ENCODE data around the gene ARHGEF10L.

Gene ARHGEF10L

GRCh38 chr1:17636612-17637011 lies 97.1 kb downstream of the ARHGEF10L start:
- FAIRE-seq: no peak

DNA sequence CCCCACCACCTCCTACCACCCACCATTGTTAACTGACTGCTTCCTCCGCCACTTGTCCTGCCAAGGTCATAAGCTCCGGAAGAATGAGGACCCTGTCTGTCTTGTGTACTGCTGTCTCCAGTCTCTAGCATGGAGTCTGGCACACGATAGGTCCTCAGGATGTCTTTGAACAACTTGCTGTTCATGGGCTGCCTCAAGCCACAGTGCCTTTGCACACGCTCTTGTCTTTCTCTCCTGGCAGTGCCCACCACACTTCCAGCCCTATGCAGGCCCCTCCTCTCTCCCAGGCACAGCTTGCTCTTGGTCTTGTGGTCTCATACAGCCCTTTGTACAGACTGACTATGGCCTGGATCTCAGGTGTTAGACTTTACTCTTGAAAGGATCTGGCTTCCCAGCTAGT lies 97.6 kb downstream of the ARHGEF10L start:
- FAIRE-seq: no peak

GRCh38 chr1:17639703-17640340 lies 100.3 kb downstream of the ARHGEF10L start:
- no peak for FAIRE-seq

GRCh38 chr1:17640393-17640792 lies 100.9 kb downstream of the ARHGEF10L start:
- no peak for FAIRE-seq

DNA sequence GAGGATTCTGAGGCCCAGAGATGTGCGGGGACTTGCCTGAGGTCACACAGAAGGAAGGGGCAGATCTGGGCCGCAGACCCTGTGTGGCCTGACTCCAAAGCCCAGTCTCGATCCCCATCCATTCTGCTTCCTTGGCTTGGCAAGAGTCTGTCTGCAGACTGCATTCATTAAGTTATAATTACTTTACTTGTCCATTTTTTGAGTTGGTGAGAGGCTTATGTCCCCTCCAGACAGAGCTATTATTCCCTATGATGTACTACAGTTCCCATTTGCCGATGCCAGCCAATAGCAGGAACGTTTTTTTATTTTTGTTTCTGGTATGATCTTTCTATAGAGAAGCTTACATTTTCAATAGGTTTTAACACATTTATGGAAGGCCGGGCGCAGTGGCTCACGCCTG lies 101.5 kb downstream of the ARHGEF10L start:
- no peak for FAIRE-seq

DNA sequence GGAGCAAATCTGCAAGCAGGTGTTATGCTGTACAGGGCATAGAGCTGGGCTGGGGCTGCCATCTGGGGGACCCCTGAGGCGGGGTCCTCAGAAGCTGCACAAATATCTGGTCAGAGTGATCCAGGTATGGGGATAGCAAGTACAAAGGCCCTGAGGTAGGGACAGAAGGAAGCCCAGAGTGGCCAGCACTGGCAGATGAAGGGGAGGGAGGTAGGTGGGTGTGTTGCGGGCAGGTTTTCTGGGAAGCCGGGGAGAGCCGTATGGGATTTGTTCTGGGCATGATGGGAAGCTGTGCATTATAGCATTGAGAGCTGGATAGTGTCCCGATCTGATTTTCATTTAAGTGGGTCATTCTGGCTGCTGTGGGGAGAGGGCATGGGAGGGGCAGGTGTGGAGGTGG lies 102.7 kb downstream of the ARHGEF10L start:
- FAIRE-seq: no peak

DNA sequence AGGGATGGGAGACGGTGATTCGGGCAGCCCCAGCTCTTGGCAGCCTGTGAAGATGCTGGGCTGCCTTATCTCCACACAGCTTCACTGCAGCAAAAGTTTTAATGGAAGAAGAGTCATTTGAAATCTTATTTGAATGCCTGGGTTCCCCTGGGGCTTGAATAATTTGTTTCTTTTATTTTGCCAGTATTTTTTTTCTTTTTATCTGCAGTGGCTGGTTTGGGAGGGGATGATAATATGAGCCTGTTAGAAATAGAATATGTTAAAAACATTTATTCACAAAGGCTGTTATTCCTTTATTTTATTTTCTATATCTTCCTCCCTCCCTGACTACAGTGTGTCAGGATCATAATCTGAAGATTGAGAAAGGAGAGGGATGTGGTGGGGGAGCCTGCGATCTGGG lies 103.4 kb downstream of the ARHGEF10L start:
- no peak for FAIRE-seq

GRCh38 chr1:17643861-17644703 lies 104.6 kb downstream of the ARHGEF10L start:
- FAIRE-seq: no peak

GRCh38 chr1:17645068-17645911 lies 105.8 kb downstream of the ARHGEF10L start:
- no peak for FAIRE-seq

DNA sequence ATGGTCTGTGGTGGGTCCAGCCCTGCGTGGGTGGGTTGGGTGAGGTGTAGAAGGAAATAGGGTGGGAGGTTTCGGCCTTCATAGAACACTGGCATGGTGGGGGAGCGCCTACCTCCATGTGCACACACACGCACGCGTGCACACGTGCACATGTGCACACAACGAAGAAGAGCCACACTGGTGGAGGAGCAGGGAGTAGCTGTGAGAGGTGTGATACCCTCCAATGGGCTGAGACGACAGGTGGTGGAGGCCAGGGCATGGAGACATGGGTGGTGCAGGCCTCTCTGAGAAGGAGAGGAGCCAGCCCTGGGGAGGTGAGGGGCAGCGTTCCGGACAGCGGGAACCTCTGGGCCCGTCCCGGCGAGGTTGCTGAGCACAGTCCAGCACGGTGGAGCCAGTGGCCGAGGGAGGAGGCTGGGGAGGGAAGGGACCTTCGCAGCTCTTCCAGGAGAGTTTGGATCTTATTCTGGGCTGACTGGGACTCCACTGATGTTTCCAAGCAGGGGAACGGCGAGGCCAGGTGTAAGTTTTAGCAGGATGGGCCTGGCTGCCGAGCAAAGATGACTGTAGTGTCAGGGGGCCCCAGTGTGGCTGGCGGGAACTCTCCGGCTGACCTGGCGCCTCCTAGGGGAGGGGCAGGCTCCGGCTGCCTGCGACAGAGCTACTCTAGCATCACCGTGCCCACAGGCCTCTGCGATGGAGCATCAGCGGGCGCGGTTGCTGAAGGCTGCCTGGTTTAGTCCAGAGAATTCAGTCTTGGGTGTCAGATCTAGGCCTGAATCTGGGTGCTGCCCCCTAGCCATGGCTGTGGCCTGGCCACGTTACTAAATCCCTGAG lies 107.2 kb downstream of the ARHGEF10L start:
- FAIRE-seq: no peak

GRCh38 chr1:17648457-17649145 lies 109.1 kb downstream of the ARHGEF10L start:
- FAIRE-seq: no peak

DNA sequence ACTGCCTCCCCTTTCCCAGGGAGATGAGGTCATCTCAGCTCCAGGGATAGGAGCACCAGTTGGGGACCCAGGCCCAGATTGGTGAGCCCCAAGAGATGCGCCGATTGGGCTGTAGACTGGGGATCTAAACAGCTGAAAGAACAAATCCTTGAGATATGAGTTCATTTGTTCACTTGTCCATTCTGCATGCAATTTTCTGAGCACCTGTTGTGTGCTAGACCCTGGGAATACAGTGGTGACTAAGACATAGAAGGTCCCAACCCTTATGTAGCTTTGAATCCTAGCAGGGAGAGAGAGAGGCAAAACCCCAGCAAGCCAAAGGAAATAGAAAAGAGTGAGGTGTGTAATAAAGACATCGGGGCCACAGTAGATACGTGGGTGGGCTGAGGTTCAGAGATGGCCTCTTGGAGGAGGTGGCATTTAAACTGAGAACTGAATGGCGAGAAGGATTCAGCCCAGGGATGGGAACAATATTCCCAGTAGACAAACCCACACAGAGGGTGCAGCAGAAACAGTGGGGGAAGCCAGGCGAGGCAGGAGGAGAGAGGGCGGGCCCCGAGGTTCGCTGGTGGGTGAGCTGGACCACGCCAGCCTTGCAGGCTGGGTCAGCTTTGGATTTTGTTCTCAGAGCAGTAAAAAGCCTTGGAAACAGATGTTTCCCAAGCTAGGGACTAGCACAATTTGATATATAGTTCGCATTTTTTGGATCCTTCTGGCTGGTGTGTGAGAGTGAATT lies 110.0 kb downstream of the ARHGEF10L start:
- no peak for FAIRE-seq

GRCh38 chr1:17653276-17653675 lies 113.8 kb downstream of the ARHGEF10L start:
- no peak for FAIRE-seq

- FAIRE-seq: no peak
These were observed 114.3 kb downstream of the ARHGEF10L start for GRCh38 chr1:17653728-17654351.

DNA sequence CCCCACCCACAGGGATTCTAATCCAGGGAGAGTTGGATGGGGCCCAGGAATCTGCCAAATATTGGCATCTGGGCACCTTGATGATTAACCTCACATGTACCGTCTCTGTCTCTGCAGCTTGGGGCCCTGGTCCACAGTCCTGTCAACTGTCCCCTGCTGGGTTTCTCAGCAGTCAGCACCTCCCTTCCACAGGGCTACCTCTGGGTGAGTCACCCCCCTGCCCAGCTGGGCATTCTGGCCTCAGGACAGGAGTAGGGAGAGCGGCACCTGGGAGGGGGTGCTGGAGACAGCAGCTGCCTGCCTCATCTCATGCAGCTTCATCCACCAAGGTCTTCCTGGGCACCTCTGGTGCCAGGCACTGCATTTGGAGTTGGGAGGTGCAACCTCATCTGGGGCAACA lies 115.0 kb downstream of the ARHGEF10L start:
- no peak for FAIRE-seq

- no peak for FAIRE-seq
These were observed 115.7 kb downstream of the ARHGEF10L start for GRCh38 chr1:17655169-17655568.

GRCh38 chr1:17655922-17656321 lies 116.4 kb downstream of the ARHGEF10L start:
- no peak for FAIRE-seq

GRCh38 chr1:17657436-17657835 lies 117.9 kb downstream of the ARHGEF10L start:
- FAIRE-seq: no peak

DNA sequence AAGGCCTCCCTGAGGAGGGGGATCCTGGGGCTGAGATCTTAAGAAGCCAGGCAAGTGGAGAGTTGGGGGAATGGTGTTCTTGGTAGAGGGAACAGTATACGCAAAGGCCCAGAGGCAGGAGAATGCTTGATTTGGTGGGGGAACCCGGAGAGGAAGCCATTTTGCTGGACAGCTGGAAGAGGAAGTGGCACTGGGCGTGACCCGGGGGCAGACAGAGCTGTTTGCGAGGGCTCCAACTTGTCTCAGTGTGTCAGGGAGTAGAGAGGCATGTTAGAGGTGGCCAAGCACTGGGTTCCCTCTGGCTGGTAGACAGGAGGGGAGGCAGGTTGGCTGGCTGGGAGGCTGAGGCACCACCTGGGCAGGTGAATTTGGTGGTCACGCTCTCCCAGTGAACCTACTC lies 119.3 kb downstream of the ARHGEF10L start:
- no peak for FAIRE-seq

GRCh38 chr1:17661546-17662157 lies 122.2 kb downstream of the ARHGEF10L start:
- FAIRE-seq: no peak

Data from islet of Langerhans (tissue), 1 donor.